ENCODE results near the gene BDNF.

DNA sequence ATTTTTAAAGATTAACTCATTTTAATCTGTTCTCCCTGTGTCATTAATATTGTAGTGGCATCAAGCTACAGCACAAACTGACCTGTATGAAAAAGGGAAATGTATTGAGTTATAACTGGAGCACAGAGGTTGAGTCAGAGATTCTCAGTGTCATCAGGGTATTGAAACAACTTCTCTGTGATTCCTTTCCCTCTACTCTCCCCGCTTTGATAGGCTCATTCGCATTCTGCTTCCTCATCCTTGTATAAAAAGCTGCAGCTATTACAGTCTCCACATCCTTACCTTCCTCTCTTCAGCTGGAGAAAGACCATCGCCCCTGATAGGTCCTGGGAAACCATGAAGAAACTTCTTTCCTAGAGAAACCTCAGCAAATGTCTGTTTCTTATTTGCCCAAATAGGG is 90.0 kb downstream of the BDNF start:
- TF ChIP-seq CTCF (IDR thresholded peaks at IDR 0.05) (no peak), POLR2A (IDR thresholded peaks at IDR 0.05) (no peak)

Measured in lower leg skin (tissue), 3 donors.